Right renal pelvis (tissue), 4 donors: ENCODE results near the gene MAGT1. TPM values are rescaled to one million over a fixed set of nuclear protein-coding genes. Genes with fewer than 3 reads are reported as not detected.
"Not testable (repeated sequence)": the region's sequence is repeated elsewhere in the genome, so short reads cannot be mapped to it uniquely, and the experiment has no call there.

ENCODE experiments used
- DNase-seq, 4 donors: peaks; one replicate each; pipeline ENCODE4 v3.0.0-alpha.2; 2013; ENCODE audit warnings: low read depth in 4 of 4, low spot score in 3 of 4, missing footprints in 1 of 4
- polyA plus RNA-seq, 4 donors: library from polyadenylated mRNA; unstranded; fragments of 120-200 nt; gene quantifications; one replicate each; pipeline ENCODE4 v1.2.1, GENCODE V29; 2013; ENCODE audit not compliant: insufficient read length in 4 of 4

The MAGT1 gene
- polyA plus RNA-seq, 4 donors: 88.5 to 104 (median 102) TPM

DNA sequence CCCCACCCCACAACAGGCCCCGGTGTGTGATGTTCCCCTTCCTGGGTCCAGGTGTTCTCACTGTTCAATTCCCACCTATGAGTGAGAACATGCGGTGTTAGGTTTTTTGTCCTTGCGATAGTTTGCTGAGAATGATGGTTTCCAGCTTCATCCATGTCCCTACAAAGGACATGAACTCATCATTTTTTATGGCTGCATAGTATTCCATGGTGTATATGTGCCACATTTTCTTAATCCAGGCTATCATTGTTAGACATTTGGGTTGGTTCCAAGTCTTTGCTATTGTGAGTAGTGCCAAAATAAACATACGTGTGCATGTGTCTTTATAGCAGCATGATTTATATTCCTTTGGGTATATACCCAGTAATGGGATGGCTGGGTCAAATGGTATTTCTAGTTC is 13.8 kb downstream of the MAGT1 start:
- not testable (repeated sequence) for DNase-seq

DNA sequence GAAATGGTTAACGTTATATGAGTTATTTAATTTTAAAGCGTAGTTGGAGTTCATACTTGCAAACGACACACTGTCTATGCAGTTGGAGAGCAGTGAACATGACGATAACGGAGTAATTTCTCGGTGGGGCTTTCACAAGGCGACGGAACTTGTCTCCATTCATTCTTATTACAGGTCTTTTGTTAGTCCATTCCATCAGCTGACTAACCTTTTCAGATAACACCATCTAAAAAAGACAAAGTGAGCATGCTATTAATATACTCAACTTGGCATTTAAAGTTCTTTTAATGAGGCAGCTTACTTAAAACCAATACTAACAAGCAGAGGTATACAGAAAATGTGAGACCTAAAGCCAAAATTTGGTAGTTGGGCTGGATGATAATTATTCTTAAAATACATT is 19.9 kb downstream of the MAGT1 start:
- no peak for DNase-seq

DNA sequence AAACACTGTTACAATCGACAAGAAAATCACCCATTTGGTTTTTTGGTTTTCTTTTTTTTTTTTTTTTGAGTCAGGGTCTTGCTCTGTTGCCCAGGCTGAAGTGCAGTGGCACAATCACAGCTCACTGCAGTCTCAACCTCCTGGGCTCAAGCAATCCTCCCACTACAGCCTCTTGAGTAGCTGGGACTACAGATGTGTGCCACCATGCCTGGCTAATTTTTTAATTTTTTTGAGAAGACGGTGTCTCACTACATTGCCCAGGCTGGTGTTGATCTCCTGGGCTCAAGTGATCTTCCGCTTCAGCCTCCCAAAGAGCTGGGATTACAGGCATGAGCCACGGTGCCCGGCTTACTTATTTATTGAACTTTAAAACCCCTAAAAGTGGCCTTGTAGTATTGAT is 63.7 kb downstream of the MAGT1 start:
- DNase-seq: not testable (repeated sequence)

DNA sequence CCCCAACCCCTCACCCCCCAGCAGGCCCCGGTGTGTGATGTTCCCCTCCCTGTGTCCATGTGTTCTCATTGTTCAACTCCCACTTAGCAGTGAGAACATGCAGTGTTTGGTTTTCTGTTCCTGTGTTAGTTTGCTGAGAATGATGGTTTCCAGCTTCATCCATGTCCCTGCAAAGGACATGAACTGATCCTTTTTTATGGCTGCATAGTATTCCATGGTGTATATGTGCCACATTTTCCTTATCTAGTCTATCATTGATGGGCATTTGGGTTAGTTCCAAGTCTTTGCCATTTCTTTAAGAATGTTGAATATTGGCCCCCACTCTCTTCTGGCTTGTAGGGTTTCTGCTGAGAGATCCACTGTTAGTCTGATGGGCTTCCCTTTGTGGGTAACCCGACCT is 73.2 kb downstream of the MAGT1 start:
- not testable (repeated sequence) for DNase-seq

DNA sequence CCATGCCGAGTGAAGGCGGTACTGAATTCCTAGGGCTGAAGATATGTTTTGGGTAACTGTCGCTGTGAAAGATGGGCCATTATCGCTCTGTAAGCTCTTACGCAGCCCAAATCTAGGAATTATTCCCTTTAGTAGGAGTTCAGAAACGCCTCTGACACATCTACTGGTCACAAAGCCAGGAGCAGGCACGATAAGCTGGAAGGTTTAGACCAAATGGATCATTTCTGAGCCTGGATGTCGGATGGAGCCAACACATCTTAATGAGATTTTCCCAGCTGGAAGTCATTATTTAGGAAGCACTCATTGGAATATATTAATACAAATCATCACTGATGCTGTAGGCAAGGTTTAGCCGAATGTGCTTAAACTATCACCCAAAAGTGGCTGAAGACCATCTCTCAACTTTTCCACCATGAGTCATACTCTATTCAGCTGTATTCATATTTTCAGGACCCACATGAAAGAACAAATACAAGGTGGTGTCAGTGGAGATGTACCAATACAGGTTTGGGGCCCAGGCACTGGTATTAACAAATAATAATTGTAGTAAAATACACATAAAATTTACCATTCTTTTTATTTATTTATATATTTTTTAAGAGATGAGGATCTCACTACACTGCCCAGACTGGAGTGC is 75.0 kb downstream of the MAGT1 start:
- DNase-seq: no peak

DNA sequence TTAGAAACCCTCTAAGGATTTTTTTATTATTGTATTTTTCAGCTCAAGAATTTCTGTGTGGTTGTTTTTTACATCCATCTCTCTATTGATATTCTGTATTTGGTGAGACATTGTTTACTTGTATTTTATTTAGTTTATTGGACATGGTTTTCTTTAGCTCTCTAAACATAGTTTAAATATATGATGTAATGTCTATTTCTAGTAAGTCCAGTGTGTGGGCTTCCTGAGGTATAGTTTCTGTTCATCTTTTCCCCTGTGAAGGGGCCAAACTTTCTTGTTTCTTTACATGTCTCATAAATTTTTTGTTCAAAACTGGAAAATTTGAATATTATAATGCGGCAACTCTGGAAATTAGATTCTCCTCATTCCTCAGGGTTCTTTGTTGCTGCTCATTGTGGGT is 81.0 kb downstream of the MAGT1 start:
- no peak for DNase-seq

DNA sequence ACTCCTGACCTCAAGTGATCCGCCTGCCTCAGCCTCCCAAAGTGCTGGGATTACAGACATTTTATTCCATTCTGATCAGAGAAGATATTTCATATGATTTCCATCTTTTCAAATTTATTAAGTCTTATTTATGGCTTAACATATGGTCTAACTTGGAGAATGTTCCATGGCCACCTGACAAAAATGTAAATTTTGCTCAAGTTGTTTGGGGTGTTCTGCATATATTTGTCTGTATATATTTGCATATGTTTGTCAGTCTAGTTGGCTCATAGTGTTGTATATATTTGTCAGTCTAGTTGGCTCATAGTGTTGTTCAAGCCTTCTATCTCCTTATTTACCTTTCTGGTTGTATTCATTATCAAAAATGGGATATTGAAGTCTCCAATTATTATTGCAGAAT is 93.0 kb downstream of the MAGT1 start:
- no peak for DNase-seq

DNA sequence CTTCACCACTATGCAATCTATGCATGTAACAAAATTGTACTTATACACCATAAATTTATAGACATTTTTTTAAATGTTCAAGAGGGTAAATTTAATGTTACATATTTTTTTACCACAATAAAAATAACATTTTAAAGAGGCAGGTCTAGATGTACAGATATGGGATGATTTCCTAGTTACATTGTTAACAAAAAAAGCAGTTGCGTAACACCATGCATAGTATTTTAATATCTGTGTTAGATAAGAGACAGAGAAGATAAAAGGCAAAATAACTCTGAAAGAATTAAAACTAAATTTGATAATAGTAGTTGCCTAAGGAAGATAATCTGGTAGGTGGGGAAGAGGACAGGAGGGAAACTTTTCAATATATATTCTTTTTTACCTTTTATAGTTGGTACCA is 100.1 kb downstream of the MAGT1 start:
- DNase-seq: no peak

DNA sequence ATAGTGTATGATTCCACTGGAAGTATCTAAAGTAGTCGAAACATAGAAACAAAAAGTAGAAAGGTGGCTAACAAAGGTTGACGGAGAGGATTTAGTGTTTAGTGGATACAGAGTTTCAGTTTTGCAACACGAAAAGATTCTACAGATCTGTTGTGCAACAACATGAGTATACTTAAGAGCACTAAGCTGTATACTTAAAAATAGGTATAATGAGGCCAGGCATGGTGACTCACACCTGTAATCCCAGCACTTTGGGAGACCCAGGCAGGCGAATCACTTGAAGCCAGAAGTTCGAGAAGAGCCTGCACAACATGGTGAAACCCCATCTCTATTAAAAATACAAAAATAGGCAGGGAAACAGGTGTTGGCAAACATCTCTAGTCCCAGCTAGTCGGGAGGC is 101.3 kb downstream of the MAGT1 start:
- DNase-seq: no peak

DNA sequence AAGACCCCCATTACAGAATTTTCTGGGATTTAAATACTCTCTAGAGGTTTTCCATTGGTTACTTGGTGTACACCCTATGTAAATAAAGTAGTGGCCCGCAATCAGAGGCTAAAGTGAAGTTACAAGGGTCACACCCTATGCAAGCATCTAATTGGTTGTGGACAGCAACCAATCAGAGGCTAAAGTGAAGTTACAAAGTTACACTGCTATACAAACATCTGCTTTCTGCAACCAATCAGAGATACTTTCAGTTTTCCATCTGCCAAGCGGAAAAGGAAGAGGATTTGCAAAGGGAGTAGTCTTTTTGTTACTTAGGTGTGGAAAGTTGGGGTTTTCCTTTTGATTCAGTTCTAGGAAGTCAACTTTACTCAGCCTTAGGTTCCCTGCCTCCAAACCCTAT is 107.2 kb downstream of the MAGT1 start:
- no peak for DNase-seq

DNA sequence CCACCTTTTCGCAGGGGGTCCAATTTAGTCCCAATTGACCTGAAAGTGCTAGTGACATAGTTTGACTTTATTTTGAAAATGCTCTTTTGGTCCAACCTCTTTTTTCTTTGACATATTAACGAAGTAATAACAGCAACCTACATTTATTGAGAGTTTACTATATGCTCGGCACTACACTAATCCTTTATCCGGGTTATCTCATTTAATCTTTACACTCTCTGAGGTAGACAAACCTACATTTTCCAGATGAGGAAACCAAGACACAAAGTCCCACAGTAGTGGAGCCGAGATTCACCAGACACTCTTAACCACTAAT is 108.9 kb downstream of the MAGT1 start:
- DNase-seq: no peak

DNA sequence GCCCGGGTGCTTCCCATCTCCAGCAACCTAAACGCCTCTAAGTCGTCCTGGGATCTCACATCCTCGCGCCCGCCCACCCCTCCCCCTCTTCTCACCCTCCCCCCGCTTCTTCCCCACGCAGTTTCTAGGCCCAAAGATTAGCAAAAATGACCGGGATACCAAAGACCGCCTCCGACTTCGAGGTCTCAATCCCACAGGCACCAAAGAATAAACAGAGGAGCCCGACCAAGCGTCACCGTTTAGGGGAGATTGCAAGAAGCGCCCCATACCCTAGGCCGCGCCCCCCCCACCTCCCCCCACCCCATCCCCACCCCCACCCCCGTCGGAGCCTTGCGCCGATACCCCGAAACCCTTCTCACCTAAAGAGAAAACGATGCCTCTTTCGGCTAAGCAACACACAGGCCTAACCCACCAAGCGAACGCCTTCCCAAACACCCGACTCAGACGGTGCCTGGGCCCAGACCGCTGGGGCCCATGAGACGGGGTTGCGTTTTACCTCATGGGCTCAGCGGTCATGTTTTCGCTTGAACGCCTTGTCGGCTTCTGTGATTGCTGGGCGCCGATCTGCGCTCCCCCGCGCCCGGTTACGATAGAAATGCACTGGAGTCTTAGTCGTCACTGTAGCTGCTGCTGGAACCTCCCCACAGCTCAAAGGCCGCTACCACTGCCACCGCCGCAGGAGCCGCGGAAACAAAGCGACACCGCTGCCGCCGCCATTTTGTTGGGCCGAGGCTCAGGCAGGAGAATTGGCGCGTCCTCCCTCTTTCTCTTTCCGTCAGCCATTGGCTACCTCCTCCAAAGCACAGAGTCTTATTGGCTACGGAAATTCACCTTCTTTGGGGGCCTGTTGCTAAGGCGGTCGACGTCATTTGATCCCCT is 109.5 kb downstream of the MAGT1 start, which contains the start of gene ATRX:
Gene ATRX, minus strand, starts transcription at position 731 of the 879 bp plus-strand sequence. Its CDS starts 215 bp downstream, at position 516.
- peak; percentile 47 to 69 (median 58) for DNase-seq

DNA sequence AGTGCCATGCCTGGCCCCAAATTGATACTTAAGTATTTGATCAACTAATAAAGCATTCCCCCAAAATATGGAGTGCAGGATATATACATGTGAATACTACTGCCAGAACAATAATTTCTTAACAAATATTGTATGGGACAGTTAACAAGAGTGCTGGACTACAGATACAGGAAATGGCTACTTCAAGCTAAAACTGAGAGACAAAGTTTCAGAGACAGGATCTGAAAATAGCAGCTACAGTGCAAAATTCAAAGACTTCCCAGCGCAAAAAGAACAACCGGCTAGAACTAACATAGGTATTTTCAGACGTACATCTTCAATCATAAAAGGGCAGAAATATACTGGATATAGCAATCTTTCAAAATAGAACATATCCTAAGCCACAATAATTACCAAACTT is 115.5 kb downstream of the MAGT1 start:
- no peak for DNase-seq

DNA sequence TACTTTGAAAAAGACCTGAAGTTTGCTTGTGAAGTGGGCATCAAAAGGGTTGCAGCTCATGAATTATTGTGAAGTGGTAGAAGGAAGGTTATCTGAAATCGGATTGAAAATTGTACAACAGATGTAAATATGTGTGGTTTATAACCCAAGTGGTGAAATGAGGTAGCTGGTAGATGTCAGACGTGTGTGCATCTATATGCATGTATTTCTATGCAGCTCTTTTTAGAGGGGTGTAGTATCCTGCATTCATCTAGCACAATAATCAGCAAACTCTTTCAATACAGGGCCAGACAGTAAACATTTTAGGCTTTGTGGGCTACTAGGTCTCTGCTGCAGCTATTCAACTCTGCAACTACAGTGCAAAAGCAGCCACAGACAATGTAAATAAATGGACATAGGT is 118.6 kb downstream of the MAGT1 start:
- DNase-seq: no peak

Other genes with a start within 250 kb of the MAGT1 start
- 10 to 100 TPM; 72.0 to 92.0 (median 84.6) TPM for gene ATRX, start 109.2 kb downstream of the MAGT1 start, polyA plus RNA-seq
- 100 to 1,000 TPM; 290 to 318 (median 312) TPM for gene COX7B, start 4.0 kb upstream of the MAGT1 start, polyA plus RNA-seq
- gene ATP7A, start 15.3 kb upstream of the MAGT1 start, polyA plus RNA-seq: 10 to 100 TPM; 15.0 to 18.9 (median 16.9) TPM
- gene PGAM4, start 74.2 kb upstream of the MAGT1 start, polyA plus RNA-seq: under 1 TPM in 2 of 4 donors, not detected in 2; 0.32 to 0.49 TPM
- 100 to 1,000 TPM; 370 to 410 (median 391) TPM for gene PGK1, start 208.8 kb upstream of the MAGT1 start, polyA plus RNA-seq
- 10 to 100 TPM; 45.9 to 61.6 (median 57.5) TPM for gene TAF9B, start 244.2 kb upstream of the MAGT1 start, polyA plus RNA-seq